GM19324 (cell line): Measurements from ENCODE around the gene MLC1.

Experiments used
- ATAC-seq: cut with Tn5 transposase; IDR thresholded peaks from one replicate; pipeline ENCODE4 v1.9.1; 2021; ENCODE audit warnings: mild to moderate bottlenecking, moderate library complexity; ENCODE audit not compliant: unreplicated experiment, low FRiP score

MLC1 gene

DNA sequence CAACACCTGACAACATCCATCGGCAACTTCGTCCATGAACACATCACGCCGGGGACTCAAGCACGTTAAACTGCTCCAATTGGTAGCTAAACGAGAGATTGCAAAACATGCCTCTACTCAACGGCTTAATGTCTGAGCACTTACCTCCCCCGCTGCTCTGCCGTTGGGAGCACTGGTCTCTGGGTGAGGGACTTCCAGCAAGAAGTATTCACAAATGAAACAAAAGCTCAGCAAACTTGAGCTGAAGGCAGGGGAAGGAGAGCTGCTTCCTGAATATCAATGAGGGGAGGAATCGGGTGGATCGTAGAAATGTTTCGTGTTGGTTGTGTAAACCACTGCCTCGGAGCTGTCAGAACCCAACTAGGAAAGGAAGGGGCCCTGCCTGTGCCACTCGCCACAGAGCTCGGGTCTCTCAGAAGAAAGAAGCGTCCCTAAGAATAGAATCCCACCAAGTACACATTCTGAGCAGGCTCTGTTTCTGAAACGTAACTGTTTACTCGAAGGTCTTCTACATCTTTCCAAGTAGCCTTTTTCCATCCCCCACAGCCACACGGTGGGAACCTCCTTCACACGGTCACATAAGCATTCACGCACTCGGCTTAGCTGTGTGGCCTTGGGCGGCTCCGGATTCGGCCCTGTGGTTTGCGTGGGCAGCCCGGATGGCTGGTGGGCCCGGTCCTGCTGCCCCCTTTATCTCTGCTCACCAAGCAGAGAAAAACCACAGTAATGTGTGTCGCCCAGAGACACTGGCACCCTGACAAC is at the start of gene MLC1:
Gene MLC1 (minus strand): TSS at position 216 of the 762 bp plus-strand sequence. CDS start 524 bp downstream, outside the sequence.
- no peak for ATAC-seq

DNA sequence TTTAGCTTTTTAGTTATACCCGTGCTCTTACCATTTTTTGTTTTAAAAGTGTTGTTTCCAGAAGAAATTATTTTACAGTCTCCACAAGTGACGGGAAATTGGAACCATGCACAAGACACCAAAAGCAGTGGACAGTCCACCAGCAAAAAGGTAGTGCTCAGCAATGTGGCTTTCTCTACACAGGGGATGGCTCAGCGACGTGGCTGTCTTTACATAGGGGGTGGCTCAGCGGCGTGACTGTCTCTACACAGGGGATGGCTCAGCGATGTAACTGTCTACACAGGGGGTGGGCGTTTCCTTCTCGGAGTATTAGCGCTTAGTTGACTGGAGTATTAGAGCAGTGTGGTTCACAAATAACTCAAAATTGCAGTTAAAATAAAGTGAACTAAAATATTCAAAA is 49.3 kb upstream of the MLC1 start:
- ATAC-seq, result no peak

- ATAC-seq, result no peak
Observed at GRCh38 chr22:50131894-50132293, 46.7 kb upstream of the MLC1 start.

GRCh38 chr22:50129121-50129736 is 44.0 kb upstream of the MLC1 start:
- no peak for ATAC-seq

DNA sequence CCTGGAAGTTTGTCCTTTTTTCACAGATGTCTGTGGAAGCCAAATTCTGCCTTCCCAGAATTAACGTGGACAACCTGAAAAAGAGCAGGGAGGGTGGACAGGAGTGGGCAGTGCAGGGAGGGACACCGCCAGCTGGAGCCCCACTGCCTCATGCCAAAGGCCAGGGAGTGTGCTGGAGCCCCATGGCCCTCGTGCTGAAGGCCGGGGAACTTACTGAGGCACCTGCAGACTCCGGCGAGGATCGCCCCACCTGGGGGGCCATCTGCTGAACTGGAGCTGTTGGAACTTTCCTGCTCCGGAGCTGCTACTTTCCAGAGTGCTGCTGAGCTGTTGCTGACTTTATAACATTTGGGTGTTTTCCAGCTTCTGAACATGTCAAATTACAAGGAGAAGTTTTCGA is 39.8 kb upstream of the MLC1 start:
- no peak for ATAC-seq

DNA sequence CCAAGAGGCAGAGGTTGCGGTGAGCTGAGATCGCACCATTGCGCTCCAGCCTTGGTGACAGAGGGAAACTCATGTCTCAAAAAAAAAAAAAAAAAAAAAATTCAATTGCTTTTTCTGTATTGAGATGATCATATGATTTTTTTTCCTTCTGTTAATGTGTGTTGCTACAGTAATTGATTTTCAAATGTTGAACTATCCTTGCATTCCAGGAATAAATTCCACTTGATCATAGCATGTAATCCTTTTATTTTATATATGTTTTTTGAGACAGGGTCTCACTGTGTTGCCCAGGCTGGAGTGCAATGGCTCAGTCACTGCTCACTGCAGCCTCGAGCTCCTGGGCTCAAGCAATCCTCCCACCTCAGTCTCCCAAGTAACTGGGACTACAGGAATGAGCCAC is 37.9 kb upstream of the MLC1 start:
- ATAC-seq, result no peak

GRCh38 chr22:50121202-50121740 is 36.0 kb upstream of the MLC1 start:
- ATAC-seq, result no peak

DNA sequence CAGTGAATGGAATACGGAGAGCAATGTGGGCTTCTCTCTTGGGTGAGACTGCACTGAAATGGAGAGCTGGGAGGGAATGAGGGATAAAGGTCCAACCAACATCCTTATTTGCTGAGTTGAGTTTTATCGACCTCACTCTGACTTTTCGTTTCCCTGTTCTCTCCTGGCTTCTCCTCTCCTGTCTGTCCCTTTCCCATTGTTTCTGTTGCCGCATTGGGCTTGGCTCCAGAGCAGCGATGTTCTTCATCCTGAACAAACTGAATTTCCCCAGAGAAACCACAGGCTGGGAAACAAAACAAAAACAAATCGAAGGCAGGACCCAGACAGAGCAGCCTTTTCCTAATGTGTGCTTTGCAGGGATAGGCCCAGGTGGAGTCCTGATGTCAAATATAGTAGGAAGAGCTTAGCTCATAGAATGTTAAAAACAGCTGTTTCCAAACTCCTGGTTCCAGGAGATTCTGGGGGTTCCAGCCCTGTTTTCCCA is 34.6 kb upstream of the MLC1 start:
- ATAC-seq, result no peak

DNA sequence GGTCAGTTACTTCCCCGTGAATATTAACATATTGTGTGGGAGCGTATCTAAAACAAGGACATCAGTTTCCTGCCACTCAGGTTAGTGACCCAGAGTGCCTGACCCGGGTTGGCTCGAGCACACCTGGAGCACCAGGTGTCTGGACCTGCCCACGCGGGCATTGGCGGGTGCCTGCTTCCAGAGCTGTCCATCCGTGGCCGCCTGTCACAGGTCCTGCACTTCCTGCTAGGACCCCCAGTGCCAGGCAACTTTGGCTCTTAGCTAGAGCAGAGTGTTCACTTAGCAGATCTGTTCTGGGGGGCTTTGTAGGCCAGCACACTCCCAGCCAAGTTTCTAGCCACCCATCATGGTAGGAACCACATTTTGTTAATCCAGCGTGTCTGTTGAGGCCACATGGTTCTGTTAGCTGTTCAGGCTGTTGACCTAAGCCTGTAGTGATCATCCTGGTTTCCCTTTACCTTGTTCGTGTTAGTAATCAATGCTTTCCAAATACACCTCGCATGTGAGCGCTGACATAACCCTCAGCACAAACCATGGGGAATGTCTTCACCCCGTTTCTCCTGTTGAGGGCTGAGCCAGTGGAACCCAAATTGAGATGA is 34.0 kb upstream of the MLC1 start:
- no peak for ATAC-seq

DNA sequence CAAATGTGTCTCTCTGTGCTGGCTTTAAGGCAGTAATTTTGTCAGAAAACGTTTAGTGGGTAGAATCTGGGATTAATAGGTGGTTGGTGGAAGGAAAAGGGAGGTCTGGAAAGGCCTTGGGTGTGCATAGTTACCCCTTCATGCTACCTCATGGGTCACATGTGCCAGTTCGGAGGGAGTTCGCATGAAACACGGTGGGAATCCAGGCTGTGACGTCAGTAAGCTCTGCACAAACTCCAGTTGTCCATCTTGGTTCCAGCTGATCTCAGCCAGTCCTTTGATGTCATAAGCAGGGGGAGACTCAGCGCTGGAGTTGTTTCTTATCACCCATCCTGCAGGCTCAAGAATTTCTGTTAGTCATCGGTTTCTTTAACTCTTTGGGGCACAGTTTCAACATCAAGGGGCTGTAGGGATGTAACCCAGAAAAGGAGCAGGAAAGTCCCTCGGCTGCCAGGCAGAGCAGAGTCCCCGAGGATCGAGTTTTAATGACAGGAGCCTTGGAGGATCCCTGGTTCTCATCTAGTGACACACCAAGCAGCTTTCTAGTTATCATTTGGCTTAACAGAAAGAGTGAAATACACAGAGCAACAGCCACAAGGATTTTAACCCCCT is 33.4 kb upstream of the MLC1 start:
- ATAC-seq, result no peak

- no peak for ATAC-seq
Observed at GRCh38 chr22:50118129-50118528, 32.9 kb upstream of the MLC1 start.

DNA sequence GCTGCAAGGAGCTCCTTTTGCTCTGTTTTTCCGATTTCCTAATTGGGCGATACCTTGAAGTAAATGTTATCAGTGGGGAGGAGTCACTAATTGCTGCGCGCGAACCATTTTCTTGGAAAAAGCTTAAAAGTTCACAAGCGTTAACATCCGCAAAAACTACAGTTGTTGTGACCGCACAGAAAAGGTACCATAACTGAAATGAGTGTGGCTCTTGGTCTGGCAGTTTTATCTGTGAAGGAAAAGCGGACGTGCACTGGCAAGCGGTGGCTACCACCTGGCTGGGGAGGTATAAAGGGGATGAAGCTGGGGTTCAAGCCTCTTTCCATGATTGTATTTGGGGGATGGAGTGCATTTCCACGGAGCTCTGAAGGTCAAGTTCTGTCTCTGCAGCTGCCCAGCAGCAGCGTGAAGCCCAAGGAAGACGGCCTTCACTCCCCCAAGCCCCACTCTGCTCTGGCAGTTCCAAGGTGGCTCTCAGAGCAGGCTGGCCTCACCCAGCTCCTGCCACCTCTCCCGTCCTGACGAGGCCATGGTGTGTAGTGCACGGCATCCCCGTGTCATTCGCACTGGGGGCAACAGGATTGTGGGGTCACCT is 32.0 kb upstream of the MLC1 start:
- no peak for ATAC-seq

- no peak for ATAC-seq
Observed at GRCh38 chr22:50115693-50116092, 30.5 kb upstream of the MLC1 start.

- ATAC-seq, result no peak
Observed at GRCh38 chr22:50114221-50115021, 29.2 kb upstream of the MLC1 start.

- ATAC-seq, result no peak
Observed at GRCh38 chr22:50112151-50113118, 27.2 kb upstream of the MLC1 start.

DNA sequence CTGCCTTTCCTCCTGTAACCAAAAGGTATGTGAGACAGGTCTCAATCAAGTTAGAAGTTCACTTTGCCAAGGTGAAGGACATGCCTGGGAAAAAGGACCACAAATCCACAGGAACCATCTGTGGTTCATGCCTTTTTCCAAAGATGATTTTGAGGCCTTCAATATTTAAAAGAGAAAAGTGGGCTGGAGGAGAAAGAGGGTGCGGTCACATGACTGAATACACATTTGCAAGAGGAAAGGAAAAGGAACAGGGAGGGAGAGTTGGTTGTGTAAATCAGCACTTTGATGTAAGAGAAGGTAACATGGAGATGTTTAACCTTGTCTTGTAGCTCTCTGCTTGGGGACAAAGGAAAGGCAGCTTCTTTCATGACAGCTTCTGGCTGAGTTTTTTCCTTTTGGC is 25.8 kb upstream of the MLC1 start:
- ATAC-seq, result no peak

GRCh38 chr22:50107529-50107928 is 22.3 kb upstream of the MLC1 start:
- no peak for ATAC-seq

- no peak for ATAC-seq
Observed at GRCh38 chr22:50105208-50106100, 20.2 kb upstream of the MLC1 start.
